GM23338 (cell line): Measurements from ENCODE around the gene SH2D3C. TPM values are rescaled to one million over a fixed set of nuclear protein-coding genes. Genes with fewer than 3 reads are reported as not detected.
A peak's percentile ranks its signal among the peaks of the same experiment; 100 is the strongest.

Experiments used
- ATAC-seq: fragments of 200-7000 bp; cut with Tn5 transposase; 3 replicates; pipeline ENCODE4 v1.9.1; 2020
- DNase-seq: peaks from one replicate; pipeline ENCODE4 v3.0.0-alpha.2; 2015; ENCODE audit warnings: low spot score
- H2AFZ ChIP-seq: fragments of 200-600 bp; sonication (generic); 2 replicates; pipeline ENCODE4 v1.8.0; 2016; ENCODE audit warnings: antibody characterized with exemption, mild to moderate bottlenecking, moderate library complexity
- H3F3A ChIP-seq: fragments of 200-600 bp; sonication (generic); replicated peaks from 2 replicates; pipeline ENCODE4 v1.8.0; 2017; ENCODE audit warnings: antibody characterized with exemption, mixed run types, low read depth
- H3K27ac ChIP-seq: fragments of 200-600 bp; sonication (generic); 2 replicates; pipeline ENCODE4 v1.6.1; 2016; ENCODE audit warnings: low read depth
- H3K27me3 ChIP-seq: fragments of 200-600 bp; sonication (generic); 2 replicates; pipeline ENCODE4 v1.8.0; 2016; ENCODE audit warnings: mild to moderate bottlenecking, mixed run types, moderate library complexity; ENCODE audit not compliant: insufficient read depth
- H3K36me3 ChIP-seq: fragments of 200-600 bp; sonication (generic); 2 replicates; pipeline ENCODE4 v1.8.0; 2016; ENCODE audit warnings: mild to moderate bottlenecking; ENCODE audit not compliant: insufficient read depth
- H3K4me1 ChIP-seq: fragments of 200-600 bp; sonication (generic); 2 replicates; pipeline ENCODE4 v1.8.0; 2016; ENCODE audit warnings: mild to moderate bottlenecking, moderate library complexity; ENCODE audit not compliant: insufficient read depth
- H3K4me2 ChIP-seq: fragments of 200-600 bp; sonication (generic); 2 replicates; pipeline ENCODE4 v1.7.1; 2017; ENCODE audit warnings: mixed run types
- H3K4me3 ChIP-seq: fragments of 200-600 bp; sonication (generic); 2 replicates; pipeline ENCODE4 v1.6.1; 2016; ENCODE audit warnings: mixed run types
- H3K79me2 ChIP-seq: fragments of 200-600 bp; sonication (generic); replicated peaks from 2 replicates; pipeline ENCODE4 v1.8.0; 2017; ENCODE audit warnings: mild to moderate bottlenecking; ENCODE audit not compliant: insufficient read depth
- H3K9me2 ChIP-seq: fragments of 200-600 bp; sonication (generic); 2 replicates; pipeline ENCODE4 v1.8.0; 2017; ENCODE audit not compliant: insufficient read depth
- H4K20me1 ChIP-seq: fragments of 200-600 bp; sonication (generic); replicated peaks from 2 replicates; pipeline ENCODE4 v1.8.0; 2017; ENCODE audit warnings: mild to moderate bottlenecking; ENCODE audit not compliant: insufficient read depth
- H3K27ac Mint-ChIP-seq: 2 replicates; pipeline ENCODE4 v1.8.0; 2020; ENCODE audit warnings: inconsistent platforms, mild to moderate bottlenecking, moderate library complexity, mixed read lengths
- H3K27me3 Mint-ChIP-seq: 3 replicates; pipeline ENCODE4 v1.8.0; 2022; ENCODE audit warnings: low read depth, mild to moderate bottlenecking, moderate library complexity, mixed read lengths, inconsistent platforms; ENCODE audit not compliant: insufficient read depth, poor library complexity
- H3K36me3 Mint-ChIP-seq: 3 replicates; pipeline ENCODE4 v1.8.0; 2021; ENCODE audit warnings: low read depth, mild to moderate bottlenecking, inconsistent platforms, moderate library complexity, mixed read lengths
- H3K4me1 Mint-ChIP-seq: 3 replicates; pipeline ENCODE4 v1.8.0; 2020; ENCODE audit warnings: mild to moderate bottlenecking, inconsistent platforms, mixed read lengths
- H3K4me3 Mint-ChIP-seq: 3 replicates; pipeline ENCODE4 v1.8.0; 2021; ENCODE audit warnings: moderate library complexity, mild to moderate bottlenecking, inconsistent platforms, mixed read lengths
- H3K9me3 Mint-ChIP-seq: 3 replicates; pipeline ENCODE4 v1.8.0; 2020; ENCODE audit warnings: moderate library complexity, mild to moderate bottlenecking, inconsistent platforms, mixed read lengths
- CREB1 ChIP-seq: fragments of 250-450 bp; sonication (Bioruptor Pico); IDR thresholded peaks from 2 replicates; pipeline ENCODE4 v1.5.0; 2020; ENCODE audit warnings: low read depth, mild to moderate bottlenecking, moderate library complexity
- CTCF ChIP-seq, 2 experiments: fragments of 200-600 bp in 1 of 2; sonication (generic) in 1 of 2; conservative IDR thresholded peaks; 2 replicates each; pipeline versions ENCODE4 v1.5.1 to v1.6.1; 2016 to 2017; ENCODE audit warnings: antibody characterized with exemption in 2 of 2, low read depth in 2 of 2, mild to moderate bottlenecking in 2 of 2, moderate library complexity in 1 of 2
- EZH2 ChIP-seq: fragments of 200-600 bp; sonication (generic); IDR thresholded peaks from one replicate; pipeline ENCODE4 v1.8.0; 2017; ENCODE audit warnings: antibody characterized with exemption, mild to moderate bottlenecking, low read depth; ENCODE audit not compliant: unreplicated experiment
- EZH2phosphoT487 ChIP-seq: fragments of 200-600 bp; sonication (generic); IDR thresholded peaks from one replicate; pipeline ENCODE4 v1.8.1; 2018; ENCODE audit warnings: antibody characterized with exemption; ENCODE audit not compliant: unreplicated experiment
- JUNB ChIP-seq: IDR thresholded peaks from one replicate; pipeline ENCODE4 v1.6.1; 2016; ENCODE audit warnings: antibody characterized with exemption; ENCODE audit not compliant: unreplicated experiment
- NANOG ChIP-seq: IDR thresholded peaks from 2 replicates; pipeline ENCODE4 v1.6.1; 2016; ENCODE audit warnings: antibody characterized with exemption, borderline replicate concordance
- POLR2AphosphoS5 ChIP-seq: IDR thresholded peaks from 2 replicates; pipeline ENCODE4 v1.6.1; 2016; ENCODE audit warnings: antibody characterized with exemption, low read depth
- STAT1 ChIP-seq: IDR thresholded peaks from one replicate; pipeline ENCODE4 v1.6.1; 2016; ENCODE audit warnings: antibody characterized with exemption; ENCODE audit not compliant: unreplicated experiment
- ZNF114 ChIP-seq: fragments of 250-450 bp; sonication (Bioruptor Pico); IDR thresholded peaks from 2 replicates; pipeline ENCODE4 v1.5.0; 2020; ENCODE audit warnings: mild to moderate bottlenecking, moderate library complexity
- ZNF331 ChIP-seq: fragments of 250-450 bp; sonication (Bioruptor Pico); IDR thresholded peaks from 2 replicates; pipeline ENCODE4 v1.5.0; 2020; ENCODE audit warnings: low read depth, mild to moderate bottlenecking, moderate library complexity
- ZNF462 ChIP-seq: fragments of 250-450 bp; sonication (Bioruptor Pico); IDR thresholded peaks from 2 replicates; pipeline ENCODE4 v1.5.0; 2020; ENCODE audit warnings: mild to moderate bottlenecking, moderate library complexity
- polyA plus RNA-seq: library from polyadenylated mRNA; unstranded; fragments of >200 nt; fragmentation: Nextera tagmentation; extraction: Ambion mirVana; gene quantifications from 2 replicates; pipeline ENCODE4 v1.2.1, GENCODE V29; 2016
- total RNA-seq: library from RNA; depleted of rRNA; stranded (reverse); fragments of >200 nt; shearing (Covaris generic); gene quantifications from 2 replicates; pipeline ENCODE4 v1.2.3, GENCODE V29; 2014

The SH2D3C gene
- total and polyA plus RNA-seq, 2 experiments from 2014 or later: 4.2 to 4.5 TPM

- TF ChIP-seq ZNF331 (CRISPR knock-in tag) (no peak), EZH2 (no peak)
- H3K27ac ChIP-seq: no peak overlapping the region
- Mint-ChIP-seq H3K36me3 (peaks cover 20% of the 10 kb centered on the region), H3K27me3 (peaks cover 13% of the 10 kb centered on the region), H3K4me1 (peaks cover 24% of the 10 kb centered on the region), H3K27ac (no peak overlapping the region), H3K9me3 (no peaks in the 10 kb centered on the region), H3K4me3 (no peak overlapping the region)
- no peak overlapping the region for H3K4me3 ChIP-seq
- peaks cover 21% of the 10 kb centered on the region for H3K79me2 ChIP-seq
- ATAC-seq (no peak), DNase-seq (no peak)
- no peaks in the 10 kb centered on the region for H3K9me2 ChIP-seq
- peaks cover 30% of the 10 kb centered on the region for H3F3A ChIP-seq
- H2AFZ ChIP-seq: 0 out of 2 replicates have a peak overlapping the region, but pooled peaks have one; percentile 14
- H4K20me1 ChIP-seq: peaks cover 11% of the 10 kb centered on the region
- no peaks in the 10 kb centered on the region for H3K27me3 ChIP-seq
- H3K4me1 ChIP-seq: peaks cover 16% of the 10 kb centered on the region
- H3K4me2 ChIP-seq: no peak overlapping the region
- H3K36me3 ChIP-seq: peaks cover 15% of the 10 kb centered on the region
Measured at GRCh38 chr9:127783111-127784008, 4.9 kb upstream of the SH2D3C start.

- Mint-ChIP-seq H3K27ac (no peak overlapping the region), H3K27me3 (peaks cover 16% of the 10 kb centered on the region)
- no peaks in the 10 kb centered on the region for H3K9me2 ChIP-seq
- no peak for TF ChIP-seq EZH2
- no peak for TF ChIP-seq ZNF462 (CRISPR knock-in tag)
- no peak for TF ChIP-seq STAT1
- TF ChIP-seq CREB1: no peak
- no peak for TF ChIP-seq POLR2AphosphoS5
- TF ChIP-seq NANOG: no peak
- no peak for TF ChIP-seq JUNB
- no peak for TF ChIP-seq CTCF (conservative IDR thresholded peaks at IDR 0.05; ENCODE audit: low read depth in 2 of 2)
- no peak for TF ChIP-seq ZNF331 (CRISPR knock-in tag)
- TF ChIP-seq ZNF114 (CRISPR knock-in tag): no peak
- TF ChIP-seq EZH2phosphoT487: no peak
Measured at GRCh38 chr9:127781806-127782205, 3.3 kb upstream of the SH2D3C start.

More at GRCh38 chr9:127781806-127782205, 3.3 kb upstream of the SH2D3C start:
- Mint-ChIP-seq H3K4me1 (peaks cover 24% of the 10 kb centered on the region), H3K4me3 (no peak overlapping the region), H3K9me3 (peaks cover 2% of the 10 kb centered on the region; the same call in 1 of the 3 replicates), H3K36me3 (peaks cover 4% of the 10 kb centered on the region)
- ATAC-seq (no peak), DNase-seq (no peak)
- no peaks in the 10 kb centered on the region for H3K36me3 ChIP-seq
- peaks cover under 1% of the 10 kb centered on the region; the same call in 1 of the 2 replicates for H4K20me1 ChIP-seq
- H2AFZ ChIP-seq: no peak overlapping the region
- H3K4me2 ChIP-seq: no peak overlapping the region
- H3F3A ChIP-seq: peaks cover 15% of the 10 kb centered on the region; the same call in 1 of the 2 replicates
- peaks cover 5% of the 10 kb centered on the region; the same call in 1 of the 2 replicates for H3K4me1 ChIP-seq
- H3K4me3 ChIP-seq: no peak overlapping the region
- H3K27ac ChIP-seq: no peak overlapping the region
- no peaks in the 10 kb centered on the region for H3K27me3 ChIP-seq
- H3K79me2 ChIP-seq: peaks cover 6% of the 10 kb centered on the region
